Measurements from ENCODE around the gene SIPA1L3.

Gene SIPA1L3

DNA sequence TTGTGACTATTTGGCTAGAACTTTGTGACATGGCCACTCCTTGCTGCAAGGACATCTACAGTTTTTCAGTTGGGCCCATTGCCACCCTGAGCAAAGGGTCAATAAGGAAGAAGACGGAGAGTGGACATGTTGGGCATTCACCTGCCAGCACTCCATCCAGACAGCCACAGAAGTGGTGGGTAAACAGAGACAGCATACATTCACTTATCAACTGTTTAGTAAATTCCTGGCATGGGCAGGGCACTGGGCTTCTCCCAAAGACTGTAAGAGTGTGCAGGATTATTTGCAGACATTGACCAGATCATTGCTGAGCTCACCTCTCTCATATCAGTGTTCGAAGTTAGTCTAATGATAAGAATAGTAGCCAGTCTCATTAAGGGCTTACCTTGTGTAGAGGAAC is 29.2 kb downstream of the SIPA1L3 start:
- TF ChIP-seq FOXM1 (IDR thresholded peaks at IDR 0.05; ENCODE audit: borderline replicate concordance, low read depth) = no peak
- no peak for TF ChIP-seq NFIC (IDR thresholded peaks at IDR 0.05)
- TF ChIP-seq MAX (IDR thresholded peaks at IDR 0.05) = no peak
- no peak for TF ChIP-seq CEBPB (IDR thresholded peaks at IDR 0.05)
- no peak for TF ChIP-seq YY1 (IDR thresholded peaks at IDR 0.05; ENCODE audit: low read depth)
- TF ChIP-seq RAD21 (IDR thresholded peaks at IDR 0.05; ENCODE audit: low read depth) = no peak
- TF ChIP-seq TCF12 (IDR thresholded peaks at IDR 0.05; ENCODE audit: low read depth) = no peak
- no peak for TF ChIP-seq EP300 (IDR thresholded peaks at IDR 0.05; ENCODE audit: borderline replicate concordance)
- TF ChIP-seq REST (IDR thresholded peaks at IDR 0.05; ENCODE audit: low read depth) = no peak
- no peak for TF ChIP-seq EGR1 (IDR thresholded peaks at IDR 0.05)
- no peak for TF ChIP-seq ZBTB7A (IDR thresholded peaks at IDR 0.05; ENCODE audit: low read depth)

DNA sequence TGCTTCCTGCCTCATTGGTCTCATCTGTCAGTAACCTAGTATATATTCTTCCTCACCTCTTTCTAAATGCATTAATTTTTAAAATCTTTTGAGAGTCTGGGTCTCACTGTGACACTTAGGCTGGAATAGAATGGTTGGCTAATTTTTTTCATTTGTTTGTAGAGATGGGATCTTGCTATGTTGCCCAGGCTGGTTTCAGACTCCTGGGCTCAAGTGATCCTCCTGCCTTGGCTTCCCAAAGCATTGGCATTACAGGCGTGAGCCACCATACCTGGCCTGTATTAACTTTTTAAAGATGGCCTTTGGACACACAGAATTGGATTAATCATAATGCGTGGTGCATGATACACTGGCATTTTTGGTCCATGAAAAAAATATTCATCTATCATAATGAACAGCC is 29.9 kb downstream of the SIPA1L3 start:
- no peak for TF ChIP-seq TAF1 (IDR thresholded peaks at IDR 0.05; ENCODE audit: low read depth)
- no peak for TF ChIP-seq EP300 (IDR thresholded peaks at IDR 0.05; ENCODE audit: borderline replicate concordance)
- TF ChIP-seq CEBPB (IDR thresholded peaks at IDR 0.05) = no peak
- TF ChIP-seq YY1 (IDR thresholded peaks at IDR 0.05; ENCODE audit: low read depth) = no peak
- no peak for TF ChIP-seq NFIC (IDR thresholded peaks at IDR 0.05)
- TF ChIP-seq CREB1 (IDR thresholded peaks at IDR 0.05; ENCODE audit: low read depth) = no peak
- TF ChIP-seq MAX (IDR thresholded peaks at IDR 0.05) = no peak
- TF ChIP-seq TCF12 (IDR thresholded peaks at IDR 0.05; ENCODE audit: low read depth) = no peak
- TF ChIP-seq ZBTB7A (IDR thresholded peaks at IDR 0.05; ENCODE audit: low read depth) = no peak
- no peak for TF ChIP-seq TEAD4 (IDR thresholded peaks at IDR 0.05)

- TF ChIP-seq NFIC (IDR thresholded peaks at IDR 0.05) (no peak), MAX (IDR thresholded peaks at IDR 0.05) (no peak), EGR1 (IDR thresholded peaks at IDR 0.05) (no peak), YY1 (IDR thresholded peaks at IDR 0.05; ENCODE audit: low read depth) (no peak), FOXM1 (IDR thresholded peaks at IDR 0.05; ENCODE audit: borderline replicate concordance, low read depth) (no peak), CREB1 (IDR thresholded peaks at IDR 0.05; ENCODE audit: low read depth) (no peak), TCF12 (IDR thresholded peaks at IDR 0.05; ENCODE audit: low read depth) (no peak)
Observed at GRCh38 chr19:37938353-37938752, 31.3 kb downstream of the SIPA1L3 start.

- TF ChIP-seq TEAD4 (IDR thresholded peaks at IDR 0.05) (no peak), EGR1 (IDR thresholded peaks at IDR 0.05) (no peak), USF1 (IDR thresholded peaks at IDR 0.05) (no peak), TCF12 (IDR thresholded peaks at IDR 0.05; ENCODE audit: low read depth) (no peak), NFIC (IDR thresholded peaks at IDR 0.05) (no peak), MAX (IDR thresholded peaks at IDR 0.05) (no peak), EP300 (IDR thresholded peaks at IDR 0.05; ENCODE audit: borderline replicate concordance) (no peak), FOXM1 (IDR thresholded peaks at IDR 0.05; ENCODE audit: borderline replicate concordance, low read depth) (no peak)
Observed at GRCh38 chr19:37941782-37942515, 34.9 kb downstream of the SIPA1L3 start.

GRCh38 chr19:37942516-37942902 is 35.5 kb downstream of the SIPA1L3 start:
- TF ChIP-seq FOXM1 (IDR thresholded peaks at IDR 0.05; ENCODE audit: borderline replicate concordance, low read depth) = no peak

DNA sequence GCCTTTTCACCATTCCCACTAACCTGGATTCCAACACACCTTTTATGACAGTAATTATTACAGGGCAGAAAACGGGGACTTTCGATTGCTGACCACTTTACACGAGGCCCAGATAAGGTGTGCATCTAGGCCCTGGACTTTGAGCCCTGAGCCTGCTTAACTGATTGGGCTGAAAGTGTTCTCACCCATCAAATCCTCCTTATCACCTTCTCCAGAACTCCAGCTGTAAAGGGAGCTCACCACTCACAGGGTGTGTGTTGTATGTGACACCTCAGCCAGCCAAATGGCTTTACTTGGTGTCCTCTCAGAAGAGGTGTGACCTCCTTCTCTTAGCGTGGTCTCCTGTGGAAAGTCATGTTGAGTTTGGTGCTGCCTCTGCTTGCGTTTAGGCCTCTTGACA is 36.5 kb downstream of the SIPA1L3 start:
- TF ChIP-seq EGR1 (IDR thresholded peaks at IDR 0.05) = no peak
- no peak for TF ChIP-seq TCF12 (IDR thresholded peaks at IDR 0.05; ENCODE audit: low read depth)
- no peak for TF ChIP-seq CREB1 (IDR thresholded peaks at IDR 0.05; ENCODE audit: low read depth)
- TF ChIP-seq MAX (IDR thresholded peaks at IDR 0.05) = no peak
- no peak for TF ChIP-seq YY1 (IDR thresholded peaks at IDR 0.05; ENCODE audit: low read depth)
- no peak for TF ChIP-seq CEBPB (IDR thresholded peaks at IDR 0.05)
- TF ChIP-seq RAD21 (IDR thresholded peaks at IDR 0.05; ENCODE audit: low read depth) = no peak

- TF ChIP-seq USF1 (IDR thresholded peaks at IDR 0.05) (no peak), TEAD4 (IDR thresholded peaks at IDR 0.05) (no peak), MAX (IDR thresholded peaks at IDR 0.05) (no peak), REST (IDR thresholded peaks at IDR 0.05; ENCODE audit: low read depth) (no peak), EP300 (IDR thresholded peaks at IDR 0.05; ENCODE audit: borderline replicate concordance) (no peak), YY1 (IDR thresholded peaks at IDR 0.05; ENCODE audit: low read depth) (no peak), CREB1 (IDR thresholded peaks at IDR 0.05; ENCODE audit: low read depth) (no peak), ZBTB7A (IDR thresholded peaks at IDR 0.05; ENCODE audit: low read depth) (no peak), NFIC (IDR thresholded peaks at IDR 0.05) (no peak), RAD21 (IDR thresholded peaks at IDR 0.05; ENCODE audit: low read depth) (no peak), EGR1 (IDR thresholded peaks at IDR 0.05) (no peak), FOXM1 (IDR thresholded peaks at IDR 0.05; ENCODE audit: borderline replicate concordance, low read depth) (no peak)
Observed at GRCh38 chr19:37946132-37946531, 39.1 kb downstream of the SIPA1L3 start.

All from Ishikawa (cell line).